AG04450 (cell line): ENCODE results near the gene PIGQ. TPM values are rescaled to one million over a fixed set of nuclear protein-coding genes. Genes with fewer than 3 reads are reported as not detected.

Experiments used
- CTCF ChIA-PET: fragments of 300-600, 350-600 bp; formaldehyde crosslinking; extraction: SDS; loops from one replicate; lab custom pipeline; 2022; ENCODE audit warnings: antibody characterized with exemption, inconsistent platforms; lab: Charles Lee
- POLR2A ChIA-PET: fragments of 350-600 bp; formaldehyde crosslinking; extraction: SDS; loops from one replicate; lab custom pipeline; 2021; ENCODE audit warnings: antibody characterized with exemption, inconsistent platforms; lab: Yijun Ruan, JAX
- DNase-seq: peaks from one replicate; pipeline ENCODE4 v3.0.0-alpha.2; 2011; ENCODE audit warnings: low read depth, low spot score
- H3K27ac ChIP-seq: one replicate; pipeline ENCODE4 v1.5.1; 2012; ENCODE audit warnings: low read depth, low read length, control low read depth
- H3K27me3 ChIP-seq: one replicate; pipeline ENCODE4 v1.6.0; 2012; ENCODE audit warnings: low read length; ENCODE audit not compliant: control insufficient read depth, insufficient read depth
- H3K4me3 ChIP-seq: 2 replicates; pipeline ENCODE4 v1.5.1; 2011; ENCODE audit warnings: mild to moderate bottlenecking, low read depth, low read length, control low read depth
- H3K9me3 ChIP-seq: 2 replicates; pipeline ENCODE4 v1.5.1; 2012; ENCODE audit warnings: low read length; ENCODE audit not compliant: control insufficient read depth, insufficient read depth
- CTCF ChIP-seq: IDR thresholded peaks from 2 replicates; pipeline ENCODE4 v1.5.1; 2011; ENCODE audit warnings: low read depth, low read length, control low read depth, inconsistent platforms
- polyA plus RNA-seq: library from polyadenylated mRNA; depleted of rRNA; stranded (reverse); fragments of >200 nt; gene quantifications from 2 replicates; pipeline ENCODE4 v1.2.3, GENCODE V29; 2011

Gene PIGQ
- polyA plus RNA-seq, 1 experiment, result 12.1 TPM

GRCh38 chr16:530111-530817 is 39.5 kb upstream of the PIGQ start:
- ChIA-PET CTCF (interaction anchor here (0.5 kb wide), 1 partner anchor 177 kb away, joined by 4 read pairs; no protein-coding TSS in a partner anchor), POLR2A (no interaction called here)
- H3K9me3 ChIP-seq, result no peaks in the 10 kb centered on the region; the same call in 1 of the 2 replicates
- H3K27ac ChIP-seq, result no peak overlapping the region
- H3K27me3 ChIP-seq, result no peaks in the 10 kb centered on the region
- no peak for TF ChIP-seq CTCF
- no peak overlapping the region; the same call in 1 of the 2 replicates for H3K4me3 ChIP-seq
- no peak for DNase-seq

- TF ChIP-seq CTCF, result no peak
These were observed 38.2 kb upstream of the PIGQ start for GRCh38 chr16:531494-532125.

GRCh38 chr16:533391-534123 is 36.2 kb upstream of the PIGQ start:
- no peak overlapping the region for H3K4me3 ChIP-seq
- ChIA-PET POLR2A (no interaction called here), CTCF (no interaction called here)
- H3K27ac ChIP-seq, result no peak overlapping the region
- no peaks in the 10 kb centered on the region for H3K27me3 ChIP-seq
- DNase-seq, result no peak
- H3K9me3 ChIP-seq, result peaks cover 10% of the 10 kb centered on the region; the same call in 1 of the 2 replicates
- TF ChIP-seq CTCF, result no peak

More at GRCh38 chr16:531494-532125, 38.2 kb upstream of the PIGQ start:
- no peaks in the 10 kb centered on the region; the same call in 1 of the 2 replicates for H3K9me3 ChIP-seq
- H3K27me3 ChIP-seq, result no peaks in the 10 kb centered on the region
- ChIA-PET POLR2A (no interaction called here), CTCF (interaction anchor here (0.6 kb wide), 1 partner anchor 1969 kb away, joined by 3 read pairs; no protein-coding TSS in a partner anchor)
- H3K4me3 ChIP-seq, result no peak overlapping the region
- no peak overlapping the region for H3K27ac ChIP-seq
- no peak for DNase-seq

- CTCF ChIA-PET, result no interaction called here
- no peak for TF ChIP-seq CTCF
- H3K27me3 ChIP-seq, result no peaks in the 10 kb centered on the region
- no peak for DNase-seq
- H3K4me3 ChIP-seq, result no peak overlapping the region
- POLR2A ChIA-PET, result no interaction called here
- peaks cover 10% of the 10 kb centered on the region; the same call in 1 of the 2 replicates for H3K9me3 ChIP-seq
- no peak overlapping the region for H3K27ac ChIP-seq
These were observed 35.6 kb upstream of the PIGQ start for GRCh38 chr16:534135-534534.
